Thoracic aorta (tissue), 2 donors: ENCODE results near the gene BPIFB6. TPM values are rescaled to one million over a fixed set of nuclear protein-coding genes. Genes with fewer than 3 reads are reported as not detected.

ENCODE experiments used
- ATAC-seq: fragments of 150-250 bp; one replicate; pipeline ENCODE4 v1.8.0; 2017; ENCODE audit warnings: low read depth; ENCODE audit not compliant: insufficient number of reproducible peaks, low FRiP score
- DNase-seq: peaks from one replicate; pipeline ENCODE4 v3.0.0-alpha.2; 2020; ENCODE audit warnings: low spot score
- H3K27ac ChIP-seq, 2 donors: fragments of 200-600 bp; sonication (generic); 1 replicate in 1 of 2; 2 replicates in 1 of 2; pipeline ENCODE4 v1.5.1; 2016; ENCODE audit warnings: mild to moderate bottlenecking in 2 of 2, moderate library complexity in 2 of 2
- H3K27me3 ChIP-seq: fragments of 200-600 bp; sonication (generic); replicated peaks from 2 replicates; pipeline ENCODE4 v1.6.0; 2016; ENCODE audit warnings: mild to moderate bottlenecking; ENCODE audit not compliant: insufficient read depth
- H3K36me3 ChIP-seq: fragments of 200-600 bp; sonication (generic); one replicate; pipeline ENCODE4 v1.5.1; 2016
- H3K4me1 ChIP-seq, 2 donors: fragments of 200-600 bp; sonication (generic); 1 replicate in 1 of 2; 2 replicates in 1 of 2; pipeline versions ENCODE4 v1.5.1 to v1.6.0; 2016; ENCODE audit warnings: low read depth in 2 of 2, mild to moderate bottlenecking in 1 of 2; ENCODE audit not compliant: control insufficient read depth in 1 of 2
- H3K4me3 ChIP-seq: fragments of 200-600 bp; sonication (generic); 2 replicates; pipeline ENCODE4 v1.5.1; 2016; ENCODE audit warnings: mild to moderate bottlenecking
- H3K9me3 ChIP-seq: fragments of 200-600 bp; sonication (generic); 2 replicates; pipeline ENCODE4 v1.5.1; 2016
- CTCF ChIP-seq: fragments of 200-600 bp; sonication (generic); IDR thresholded peaks from one replicate; pipeline ENCODE4 v1.5.1; 2019; ENCODE audit warnings: antibody characterized with exemption
- total RNA-seq, 2 donors: library from RNA; depleted of rRNA; stranded (reverse); fragments of >200 nt; gene quantifications; one replicate each; pipeline versions ENCODE4 v1.1.0 to v1.2.3, GENCODE V29; 2016

BPIFB6 gene
- total RNA-seq, 2 donors from 2014 or later = not detected

- H3K36me3 ChIP-seq = no peaks in the 10 kb centered on the region
- H3K27ac ChIP-seq = no peak overlapping the region
- no peak for TF ChIP-seq CTCF
- no peaks in the 10 kb centered on the region for H3K9me3 ChIP-seq
- DNase-seq (no peak), ATAC-seq (no peak)
- H3K27me3 ChIP-seq = no peaks in the 10 kb centered on the region
- H3K4me1 ChIP-seq = no peaks in the 10 kb centered on the region
- no peak overlapping the region for H3K4me3 ChIP-seq
These were observed 16.3 kb upstream of the BPIFB6 start for GRCh38 chr20:33015114-33015484.

DNA sequence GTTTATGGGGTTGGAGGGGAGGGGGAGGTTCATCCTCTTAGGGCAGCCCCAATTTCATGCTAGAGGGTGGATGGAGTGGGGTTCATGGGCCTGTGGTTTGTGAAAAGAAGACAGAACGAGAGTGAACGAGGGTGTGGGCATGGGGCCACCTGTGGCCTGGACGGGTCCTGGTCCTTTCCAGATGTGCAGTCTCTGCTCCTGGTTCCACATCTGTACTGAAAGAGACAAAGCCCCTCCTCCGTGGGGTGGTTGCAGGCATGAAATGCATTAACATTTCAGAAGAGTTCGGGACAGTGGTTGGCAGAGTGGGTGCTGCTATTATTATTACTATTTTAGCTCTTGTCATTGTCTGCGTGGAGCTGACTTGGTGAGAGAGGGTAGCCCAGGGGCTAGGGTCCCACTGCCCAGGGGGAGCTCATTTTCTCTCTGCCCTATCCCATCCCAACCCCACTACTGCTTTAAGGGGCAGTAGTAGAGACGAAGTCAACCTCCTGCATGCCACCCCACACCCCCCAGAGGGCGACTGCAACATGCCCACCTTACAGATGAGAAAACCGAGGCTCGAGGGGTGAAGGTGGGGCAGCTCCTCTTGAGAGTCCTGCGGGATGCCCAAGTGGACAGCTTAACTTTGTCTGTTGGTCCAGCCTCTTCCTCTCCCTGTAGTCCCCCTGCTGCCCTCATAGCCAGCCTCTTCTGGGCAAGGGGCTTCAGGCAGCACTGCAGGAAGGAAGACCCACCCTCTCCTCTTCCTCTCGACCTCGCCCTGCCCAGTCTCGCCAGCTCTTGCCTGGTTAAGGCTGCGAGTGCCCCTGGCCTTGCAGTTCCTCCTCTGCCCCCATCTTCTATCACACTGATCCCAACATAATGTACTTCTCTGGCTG is 15.5 kb upstream of the BPIFB6 start:
- no peaks in the 10 kb centered on the region for H3K9me3 ChIP-seq
- no peaks in the 10 kb centered on the region for H3K36me3 ChIP-seq
- no peaks in the 10 kb centered on the region for H3K4me1 ChIP-seq
- ATAC-seq (no peak), DNase-seq (no peak)
- H3K27ac ChIP-seq = no peak overlapping the region
- TF ChIP-seq CTCF = no peak
- H3K4me3 ChIP-seq = no peak overlapping the region
- H3K27me3 ChIP-seq = no peaks in the 10 kb centered on the region

- TF ChIP-seq CTCF = no peak
- DNase-seq = no peak
- Histone ChIP-seq H3K9me3 (no peaks in the 10 kb centered on the region), H3K4me3 (no peak overlapping the region), H3K36me3 (no peaks in the 10 kb centered on the region), H3K27me3 (no peaks in the 10 kb centered on the region), H3K27ac (no peak overlapping the region), H3K4me1 (no peaks in the 10 kb centered on the region)
- ATAC-seq = no peak
These were observed 14.8 kb upstream of the BPIFB6 start for GRCh38 chr20:33016581-33017109.

- H3K9me3 ChIP-seq = no peaks in the 10 kb centered on the region
- no peaks in the 10 kb centered on the region for H3K4me1 ChIP-seq
- H3K27me3 ChIP-seq = no peaks in the 10 kb centered on the region
- no peak for ATAC-seq
- DNase-seq = no peak
- no peak for TF ChIP-seq CTCF
- no peak overlapping the region for H3K4me3 ChIP-seq
- no peaks in the 10 kb centered on the region for H3K36me3 ChIP-seq
- no peak overlapping the region for H3K27ac ChIP-seq
These were observed 13.9 kb upstream of the BPIFB6 start for GRCh38 chr20:33017542-33017941.

DNA sequence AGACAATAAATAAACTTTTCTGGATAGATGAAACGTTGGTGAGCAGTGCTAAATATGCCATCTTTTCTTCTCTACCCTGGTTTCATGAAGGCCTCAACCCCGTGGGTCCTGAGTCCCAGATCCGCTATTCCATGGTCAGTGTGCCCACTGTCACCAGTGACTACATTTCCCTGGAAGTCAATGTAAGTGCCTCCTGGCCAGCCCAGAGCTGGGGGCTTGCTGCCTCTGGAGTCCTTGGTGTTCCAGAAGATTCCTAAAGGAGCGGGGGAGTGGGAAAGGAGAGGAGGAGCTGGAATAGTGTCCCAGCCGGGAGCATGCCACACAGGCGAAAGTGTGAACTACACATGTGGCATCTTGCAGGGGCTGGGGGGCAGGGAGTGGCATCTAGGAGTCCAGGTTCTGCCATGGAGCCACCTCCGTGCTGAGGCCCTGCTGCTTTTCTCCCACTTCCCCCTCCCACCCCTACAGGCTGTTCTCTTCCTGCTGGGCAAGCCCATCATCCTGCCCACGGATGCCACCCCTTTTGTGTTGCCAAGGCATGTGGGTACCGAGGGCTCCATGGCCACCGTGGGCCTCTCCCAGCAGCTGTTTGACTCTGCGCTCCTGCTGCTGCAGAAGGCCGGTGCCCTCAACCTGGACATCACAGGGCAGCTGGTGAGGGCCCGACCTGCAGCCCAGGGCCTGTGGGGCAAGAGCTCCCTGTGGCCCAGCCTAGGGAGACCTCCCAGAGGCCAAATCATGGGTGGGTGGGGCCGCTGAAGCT is 13.1 kb upstream of the BPIFB6 start:
- no peaks in the 10 kb centered on the region for H3K27me3 ChIP-seq
- no peak overlapping the region for H3K27ac ChIP-seq
- no peak for TF ChIP-seq CTCF
- no peaks in the 10 kb centered on the region for H3K4me1 ChIP-seq
- DNase-seq (no peak), ATAC-seq (no peak)
- H3K36me3 ChIP-seq = no peaks in the 10 kb centered on the region
- H3K4me3 ChIP-seq = no peak overlapping the region
- H3K9me3 ChIP-seq = no peaks in the 10 kb centered on the region
